ENCODE results near the gene MAEA.

The MAEA gene

GRCh38 chr4:1347410-1347864 is 57.7 kb downstream of the MAEA start:
- Histone ChIP-seq H3K4me3 (ENCODE audit: insufficient read depth, low read length, poor library complexity, severe bottlenecking) (peak overlapping the region; percentile 79), H4K20me1 (ENCODE audit: low read depth, low read length) (no peaks in the 10 kb centered on the region), H3K9me3 (ENCODE audit: insufficient read depth, low read length) (no peaks in the 10 kb centered on the region), H3K9ac (ENCODE audit: low read length) (peak overlapping the region; percentile 75), H3K9me2 (replicated peaks; ENCODE audit: insufficient read depth, low read length) (no peaks in the 10 kb centered on the region), H3K27me3 (ENCODE audit: low read length) (no peaks in the 10 kb centered on the region), H3K79me2 (ENCODE audit: insufficient read depth, low read length) (0 out of 2 replicates have a peak, but pooled peaks cover 8% of the 10 kb centered on the region), H2AFZ (ENCODE audit: low read depth, low read length, severe bottlenecking) (peak overlapping the region; percentile 21), H3K4me2 (ENCODE audit: low read depth, low read length, poor library complexity, severe bottlenecking) (peak overlapping the region; percentile 67), H3F3A (ENCODE audit: insufficient read depth) (no peaks in the 10 kb centered on the region), H3K36me3 (ENCODE audit: low read length) (no peaks in the 10 kb centered on the region), H3K27ac (ENCODE audit: low read depth, low read length) (peak overlapping the region; percentile 53)
- TF ChIP-seq CTCF (IDR thresholded peaks at IDR 0.05; ENCODE audit: insufficient read depth, low read length, poor library complexity, severe bottlenecking), result no peak
- no peak for TF ChIP-seq EZH2phosphoT487 (conservative IDR thresholded peaks at IDR 0.05; ENCODE audit: low read length)

- H3K79me2 ChIP-seq (ENCODE audit: insufficient read depth, low read length), result 0 out of 2 replicates have a peak, but pooled peaks cover 8% of the 10 kb centered on the region
- H3F3A ChIP-seq (ENCODE audit: insufficient read depth), result no peaks in the 10 kb centered on the region
- no peaks in the 10 kb centered on the region for H4K20me1 ChIP-seq (ENCODE audit: low read depth, low read length)
- peak overlapping the region; percentile 21 for H2AFZ ChIP-seq (ENCODE audit: low read depth, low read length, severe bottlenecking)
- H3K9me2 ChIP-seq (replicated peaks; ENCODE audit: insufficient read depth, low read length), result no peaks in the 10 kb centered on the region
- no peaks in the 10 kb centered on the region for H3K27me3 ChIP-seq (ENCODE audit: low read length)
- H3K4me2 ChIP-seq (ENCODE audit: low read depth, low read length, poor library complexity, severe bottlenecking), result peak overlapping the region; percentile 67
- H3K27ac ChIP-seq (ENCODE audit: low read depth, low read length), result peak overlapping the region; percentile 53; the same call in 1 of the 2 replicates
- H3K9me3 ChIP-seq (ENCODE audit: insufficient read depth, low read length), result no peaks in the 10 kb centered on the region
- peak overlapping the region; percentile 75 for H3K9ac ChIP-seq (ENCODE audit: low read length)
- peak overlapping the region; percentile 79 for H3K4me3 ChIP-seq (ENCODE audit: insufficient read depth, low read length, poor library complexity, severe bottlenecking)
- TF ChIP-seq CTCF (IDR thresholded peaks at IDR 0.05; ENCODE audit: insufficient read depth, low read length, poor library complexity, severe bottlenecking), result no peak
- no peaks in the 10 kb centered on the region for H3K36me3 ChIP-seq (ENCODE audit: low read length)
Observed at GRCh38 chr4:1348014-1348513, 58.4 kb downstream of the MAEA start.

GRCh38 chr4:1348746-1349145 is 59.1 kb downstream of the MAEA start:
- Histone ChIP-seq H3F3A (ENCODE audit: insufficient read depth) (no peaks in the 10 kb centered on the region), H3K4me2 (ENCODE audit: low read depth, low read length, poor library complexity, severe bottlenecking) (peak overlapping the region; percentile 67), H3K9me3 (ENCODE audit: insufficient read depth, low read length) (no peaks in the 10 kb centered on the region), H4K20me1 (ENCODE audit: low read depth, low read length) (no peaks in the 10 kb centered on the region), H3K4me3 (ENCODE audit: insufficient read depth, low read length, poor library complexity, severe bottlenecking) (no peak overlapping the region), H2AFZ (ENCODE audit: low read depth, low read length, severe bottlenecking) (no peak overlapping the region), H3K27ac (ENCODE audit: low read depth, low read length) (no peak overlapping the region), H3K27me3 (ENCODE audit: low read length) (no peaks in the 10 kb centered on the region), H3K79me2 (ENCODE audit: insufficient read depth, low read length) (0 out of 2 replicates have a peak, but pooled peaks cover 8% of the 10 kb centered on the region), H3K9ac (ENCODE audit: low read length) (no peak overlapping the region), H3K36me3 (ENCODE audit: low read length) (no peaks in the 10 kb centered on the region), H3K9me2 (replicated peaks; ENCODE audit: insufficient read depth, low read length) (no peaks in the 10 kb centered on the region)
- no peak for TF ChIP-seq EZH2phosphoT487 (conservative IDR thresholded peaks at IDR 0.05; ENCODE audit: low read length)
- no peak for TF ChIP-seq CTCF (IDR thresholded peaks at IDR 0.05; ENCODE audit: insufficient read depth, low read length, poor library complexity, severe bottlenecking)
